Measurements from ENCODE around the gene RBPJ.

- TF ChIP-seq CTCF (conservative IDR thresholded peaks at IDR 0.05 in 1 of 2, IDR thresholded peaks at IDR 0.05 in 1 of 2; ENCODE audit: low read depth in 1 of 2, low read length in 2 of 2) (no peak), EZH2 (IDR thresholded peaks at IDR 0.05; ENCODE audit: low read length, missing control alignments) (no peak)
Measured at GRCh38 chr4:26467724-26468123, 146.9 kb downstream of the RBPJ start.
